Right lobe of liver (tissue), 6 donors: ENCODE measurements around the gene EXD2. TPM values are rescaled to one million over a fixed set of nuclear protein-coding genes. Genes with fewer than 3 reads are reported as not detected.

Experiments used
- ATAC-seq, 4 donors: fragments of 200-7000 bp; cut with Tn5 transposase; one replicate each; pipeline ENCODE4 v1.9.1; 2020; ENCODE audit warnings: mild to moderate bottlenecking in 4 of 4, moderate library complexity in 4 of 4
- DNase-seq, 3 donors: peaks; one replicate each; pipeline ENCODE4 v3.0.0-alpha.2; 2020
- H3K27ac ChIP-seq, 3 donors: fragments of 200-600 bp; one replicate each; pipeline ENCODE4 v1.8.0; 2022
- H3K27me3 ChIP-seq, 2 donors: fragments of 200-600 bp; one replicate each; pipeline ENCODE4 v1.8.0; 2022
- H3K36me3 ChIP-seq, 4 donors: fragments of 200-600 bp; sonication (generic) in 1 of 4; one replicate each; pipeline versions ENCODE4 v1.5.1 to v1.8.0; 2017 to 2022; ENCODE audit warnings: control low read depth in 1 of 4
- H3K4me1 ChIP-seq, 4 donors: fragments of 200-600 bp; sonication (generic) in 1 of 4; one replicate each; pipeline versions ENCODE4 v1.5.1 to v1.8.0; 2017 to 2022; ENCODE audit warnings: control low read depth in 1 of 4
- H3K4me3 ChIP-seq, 3 donors: fragments of 200-600 bp; one replicate each; pipeline ENCODE4 v1.8.0; 2022
- H3K9me3 ChIP-seq, 4 donors: fragments of 200-600 bp; sonication (generic) in 1 of 4; one replicate each; pipeline versions ENCODE4 v1.5.1 to v1.8.0; 2017 to 2022; ENCODE audit warnings: control low read depth in 1 of 4
- POLR2A ChIP-seq: fragments of 450-650 bp; IDR thresholded peaks from one replicate; pipeline ENCODE4 v1.6.1; 2017; ENCODE audit warnings: antibody characterized with exemption, mild to moderate bottlenecking
- WGBS: methylation state at CpG from one replicate; pipeline ENCODE4 v1.1.6; 2018; ENCODE audit warnings: low coverage, low lambda C conversion rate; ENCODE audit not compliant: insufficient coverage; ENCODE audit errors: missing lambda C conversion rate; 5-methylcytosine and 5-hydroxymethylcytosine counted together
- intact Hi-C, 2 donors: fragments of 100-400 bp; cut with DNase I; formaldehyde crosslinking; loops; one replicate each; pipeline versions ENCODE4 v1.11.2 to v1.14.1; 2022
- total RNA-seq, 6 experiments: library from RNA; depleted of rRNA in 2 of 6; stranded (reverse); fragments of >200 nt in 2 of 6; fragmentation: NEBNext Ultra II Directional in 3 of 6; extraction: Animal tissue kit (Norgen Biotek cat#: 25700) in 3 of 6; gene quantifications; one replicate each; pipeline versions ENCODE4 v1.1.0 to v1.2.4, GENCODE V29; 2016 to 2023
- TF ChIP-seq, protein P1 (sequence below), 4 donors: fragments of 200-600 bp in 3 of 4; fragments of 450-650 bp in 1 of 4; IDR thresholded peaks; one replicate each; pipeline versions ENCODE4 v1.5.1 to v1.8.0; 2016 to 2022; ENCODE audit warnings: antibody characterized with exemption in 4 of 4, mild to moderate bottlenecking in 2 of 4
- donor health status: DM: no; HTN: yes; CAD: no.
- donor health status: DM: no; HTN: no; CAD: no.
- donor health status: DM: no; HTN: no; CAD: no.
- donor health status: DM: no; HTN: yes; CAD: no.
- donor health status: DM: no; HTN: yes; CAD: no.

EXD2 gene
- total RNA-seq, 6 experiments from 2014 or later = 7.4 to 10.4 (median 8.2) TPM

DNA sequence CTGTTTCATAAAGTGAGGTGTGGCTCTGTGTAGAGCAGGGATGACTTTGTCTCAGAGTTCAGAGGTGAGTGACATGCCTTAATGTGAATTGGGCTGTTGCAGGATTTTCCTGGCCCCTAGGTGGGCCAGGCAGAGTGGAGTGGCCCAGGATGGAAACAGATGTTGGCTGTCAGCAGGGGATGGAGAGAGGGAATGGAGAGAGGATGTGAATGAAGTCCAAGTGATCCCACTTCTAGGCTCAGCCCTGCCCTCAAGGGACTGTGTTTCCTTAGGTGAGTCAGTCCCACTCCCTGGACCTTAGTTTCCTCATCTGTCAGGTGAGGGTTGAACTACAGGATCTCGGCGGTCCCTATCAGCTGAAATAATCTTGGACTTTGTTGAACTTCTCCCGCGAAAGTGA is 76.2 kb downstream of the EXD2 start:
- no peak for DNase-seq
- TF ChIP-seq, protein P1, sequence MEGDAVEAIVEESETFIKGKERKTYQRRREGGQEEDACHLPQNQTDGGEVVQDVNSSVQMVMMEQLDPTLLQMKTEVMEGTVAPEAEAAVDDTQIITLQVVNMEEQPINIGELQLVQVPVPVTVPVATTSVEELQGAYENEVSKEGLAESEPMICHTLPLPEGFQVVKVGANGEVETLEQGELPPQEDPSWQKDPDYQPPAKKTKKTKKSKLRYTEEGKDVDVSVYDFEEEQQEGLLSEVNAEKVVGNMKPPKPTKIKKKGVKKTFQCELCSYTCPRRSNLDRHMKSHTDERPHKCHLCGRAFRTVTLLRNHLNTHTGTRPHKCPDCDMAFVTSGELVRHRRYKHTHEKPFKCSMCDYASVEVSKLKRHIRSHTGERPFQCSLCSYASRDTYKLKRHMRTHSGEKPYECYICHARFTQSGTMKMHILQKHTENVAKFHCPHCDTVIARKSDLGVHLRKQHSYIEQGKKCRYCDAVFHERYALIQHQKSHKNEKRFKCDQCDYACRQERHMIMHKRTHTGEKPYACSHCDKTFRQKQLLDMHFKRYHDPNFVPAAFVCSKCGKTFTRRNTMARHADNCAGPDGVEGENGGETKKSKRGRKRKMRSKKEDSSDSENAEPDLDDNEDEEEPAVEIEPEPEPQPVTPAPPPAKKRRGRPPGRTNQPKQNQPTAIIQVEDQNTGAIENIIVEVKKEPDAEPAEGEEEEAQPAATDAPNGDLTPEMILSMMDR (IDR thresholded peaks at IDR 0.05) = no peak
- no peak for TF ChIP-seq POLR2A

DNA sequence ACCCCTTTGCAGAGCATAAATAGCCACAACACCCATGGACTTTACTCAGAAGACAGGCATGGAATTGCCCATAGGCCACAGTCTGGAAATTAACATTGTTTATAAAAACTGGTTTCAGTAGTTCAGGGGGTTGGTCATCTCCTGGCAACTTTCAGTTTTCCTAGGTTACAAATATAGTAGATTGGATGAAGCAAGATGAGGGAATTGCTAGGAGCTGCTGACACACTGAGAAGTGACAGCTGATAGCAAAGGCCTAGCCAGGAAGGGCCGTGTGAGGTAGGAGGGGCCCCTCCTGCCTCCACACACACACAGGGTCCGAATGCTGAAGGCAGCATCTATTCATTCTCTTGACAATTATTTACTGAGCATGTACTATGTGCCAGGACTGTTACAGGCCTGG is 76.9 kb downstream of the EXD2 start:
- no peaks in the 10 kb centered on the region for H3K36me3 ChIP-seq
- H3K27me3 ChIP-seq = no peaks in the 10 kb centered on the region
- intact Hi-C loops = loop anchor here in 1 of 2 donors (10.0 kb wide), 1 partner anchor 197 kb away; no protein-coding TSS in a partner anchor
- ATAC-seq = no peak
- no peak for DNase-seq
- H3K4me1 ChIP-seq = no peaks in the 10 kb centered on the region
- 17% methylated on average over 1 of the region's 2 CpGs for WGBS
- no peak overlapping the region for H3K27ac ChIP-seq
- H3K4me3 ChIP-seq = no peak overlapping the region
- no peak for TF ChIP-seq POLR2A
- TF ChIP-seq, protein P1 (IDR thresholded peaks at IDR 0.05) = no peak
- H3K9me3 ChIP-seq = no peaks in the 10 kb centered on the region

More for the DNA sequence above, 76.2 kb downstream of the EXD2 start:
- no peak for ATAC-seq
- no peaks in the 10 kb centered on the region for H3K27me3 ChIP-seq
- no peak overlapping the region for H3K4me3 ChIP-seq
- no peaks in the 10 kb centered on the region for H3K9me3 ChIP-seq
- 94% methylated on average over 2 of the region's 4 CpGs for WGBS
- H3K4me1 ChIP-seq = no peaks in the 10 kb centered on the region
- H3K36me3 ChIP-seq = no peaks in the 10 kb centered on the region
- no peak overlapping the region for H3K27ac ChIP-seq
- intact Hi-C loops = loop anchor here in 1 of 2 donors (10.0 kb wide), 1 partner anchor 197 kb away; no protein-coding TSS in a partner anchor

DNA sequence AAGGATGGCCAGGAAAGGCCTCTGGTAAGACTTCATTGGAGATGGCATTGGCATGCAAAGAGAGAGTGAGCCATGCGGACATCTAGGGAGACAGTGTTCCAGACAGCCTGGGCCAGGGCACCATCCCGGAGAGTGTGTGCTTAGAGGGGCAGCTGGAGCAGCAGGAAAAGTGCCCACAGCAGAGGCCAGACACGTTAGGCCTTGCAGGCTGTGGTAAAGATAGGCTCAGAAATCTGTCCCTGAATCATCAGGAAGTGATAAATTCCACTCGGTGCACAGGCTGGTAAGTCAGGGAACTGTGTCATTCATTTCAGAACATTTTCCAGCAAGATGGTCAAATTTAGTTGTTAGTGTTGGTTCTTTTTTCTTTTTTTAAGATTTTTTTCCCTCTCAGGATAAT is 77.5 kb downstream of the EXD2 start:
- no peak for ATAC-seq
- WGBS = 65% methylated on average over 4 of the region's 4 CpGs
- H3K9me3 ChIP-seq = no peaks in the 10 kb centered on the region
- intact Hi-C loops = loop anchor here in 1 of 2 donors (10.0 kb wide), 1 partner anchor 196 kb away; no protein-coding TSS in a partner anchor
- H3K27me3 ChIP-seq = no peaks in the 10 kb centered on the region
- no peaks in the 10 kb centered on the region for H3K36me3 ChIP-seq
- no peak overlapping the region for H3K4me3 ChIP-seq
- no peak for TF ChIP-seq POLR2A
- TF ChIP-seq, protein P1 (IDR thresholded peaks at IDR 0.05) = no peak
- H3K27ac ChIP-seq = no peak overlapping the region
- DNase-seq = no peak
- H3K4me1 ChIP-seq = no peaks in the 10 kb centered on the region

DNA sequence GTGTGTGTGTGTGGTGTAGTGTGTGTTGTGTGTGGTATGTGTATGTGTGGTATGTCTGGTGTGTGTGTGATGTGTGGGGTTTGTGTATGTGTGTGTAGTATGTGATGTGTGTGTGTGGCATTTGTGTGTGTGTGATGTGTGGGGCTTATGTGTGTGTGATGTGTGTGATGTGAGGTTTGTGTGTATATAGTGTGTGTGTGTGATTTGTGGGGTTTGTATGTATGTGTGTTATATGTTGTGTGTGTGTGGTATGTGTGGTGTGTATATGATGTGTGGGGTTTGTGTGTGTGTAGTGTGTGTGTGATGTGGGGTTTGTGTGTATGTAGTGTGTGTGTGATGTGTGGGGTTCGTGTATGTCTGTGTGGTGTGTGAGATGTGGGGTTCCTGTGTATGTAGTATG is 78.1 kb downstream of the EXD2 start:
- ATAC-seq = no peak
- TF ChIP-seq POLR2A = no peak
- TF ChIP-seq, protein P1 (IDR thresholded peaks at IDR 0.05) = no peak
- Histone ChIP-seq H3K27me3 (no peaks in the 10 kb centered on the region), H3K27ac (no peak overlapping the region), H3K36me3 (no peaks in the 10 kb centered on the region), H3K4me3 (no peak overlapping the region), H3K9me3 (no peaks in the 10 kb centered on the region), H3K4me1 (no peaks in the 10 kb centered on the region)
- no peak for DNase-seq
- 33% methylated on average over 1 of the region's 1 CpG for WGBS
- intact Hi-C loops = loop anchor here in 1 of 2 donors (10.0 kb wide), 1 partner anchor 195 kb away; no protein-coding TSS in a partner anchor

DNA sequence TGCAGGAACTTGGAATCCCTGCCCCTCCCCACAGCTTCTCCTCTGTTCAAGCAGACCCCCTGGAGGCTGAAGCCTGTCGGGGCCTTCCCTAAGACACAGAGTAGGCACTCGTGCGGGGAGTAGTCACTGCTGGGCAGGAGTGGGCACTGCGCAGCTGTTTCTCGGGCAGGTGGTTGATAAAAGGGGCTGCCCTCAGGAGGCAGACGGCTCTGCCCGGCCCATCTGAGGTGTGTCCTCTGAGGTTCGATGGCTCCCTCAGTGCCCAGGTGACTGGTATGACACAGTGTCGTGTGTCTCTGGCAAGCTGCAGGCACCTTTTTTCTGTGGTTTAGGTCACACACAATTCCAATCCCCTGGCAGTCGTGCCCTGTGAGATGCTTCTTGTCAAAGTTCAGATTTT is 78.8 kb downstream of the EXD2 start:
- TF ChIP-seq, protein P1 (IDR thresholded peaks at IDR 0.05) = no peak
- TF ChIP-seq POLR2A = no peak
- DNase-seq = no peak
- 0% methylated on average over 1 of the region's 10 CpGs for WGBS
- no peaks in the 10 kb centered on the region for H3K27me3 ChIP-seq
- ATAC-seq = no peak
- intact Hi-C loops = no loop called here
- H3K27ac ChIP-seq = no peak overlapping the region
- no peaks in the 10 kb centered on the region for H3K9me3 ChIP-seq
- no peak overlapping the region for H3K4me3 ChIP-seq
- no peaks in the 10 kb centered on the region for H3K4me1 ChIP-seq
- H3K36me3 ChIP-seq = no peaks in the 10 kb centered on the region
